Stimulated activated CD8-positive, alpha-beta memory T cell treated with anti-CD3 and anti-CD28 coated beads, Interleukin-15, amount 100 ng/mL, for 1 hour (primary cell): ENCODE data around the gene ACTN4.
"Not testable (repeated sequence)": the region's sequence is repeated elsewhere in the genome, so short reads cannot be mapped to it uniquely, and the experiment has no call there.

ENCODE experiments used
- DNase-seq: peaks from one replicate; pipeline ENCODE4 v3.0.0-alpha.2; 2020; ENCODE audit warnings: low read depth

ACTN4 gene

GRCh38 chr19:38770228-38770948 lies 122.9 kb downstream of the ACTN4 start:
- not testable (repeated sequence) for DNase-seq

GRCh38 chr19:38770949-38771275 lies 123.5 kb downstream of the ACTN4 start:
- DNase-seq = not testable (repeated sequence)

GRCh38 chr19:38771569-38771968 lies 124.1 kb downstream of the ACTN4 start:
- DNase-seq = not testable (repeated sequence)

- no peak for DNase-seq
Observed at GRCh38 chr19:38773469-38774177, 126.2 kb downstream of the ACTN4 start, which contains the start of gene LGALS7. TSS of gene LGALS7 (minus strand) at chr19:38773517. CDS start at chr19:38773492, 25 bp downstream.

GRCh38 chr19:38774181-38774950 lies 126.9 kb downstream of the ACTN4 start:
- no peak for DNase-seq

- no peak for DNase-seq
Observed at GRCh38 chr19:38778733-38779132, 131.3 kb downstream of the ACTN4 start.

GRCh38 chr19:38780443-38780842 lies 133.0 kb downstream of the ACTN4 start:
- DNase-seq = no peak

- DNase-seq = no peak
Observed at GRCh38 chr19:38781058-38781457, 133.6 kb downstream of the ACTN4 start.
